Kidney (tissue), 14 donors: ENCODE measurements around the gene PLEKHH1. TPM values are rescaled to one million over a fixed set of nuclear protein-coding genes. Genes with fewer than 3 reads are reported as not detected.

Experiments used
- DNase-seq, 5 donors: peaks; one replicate each; pipeline ENCODE4 v3.0.0-alpha.2; 2013 to 2020
- FAIRE-seq: peaks from 2 replicates; lab custom pipeline; 2012; peaks lifted over from hg19 to GRCh38; lab: Jason Lieb, UNC
- H3K27ac ChIP-seq, 2 donors: one replicate each; pipeline ENCODE4 v1.7.0; 2013; ENCODE audit warnings: low read depth in 2 of 2, low read length in 2 of 2, inconsistent platforms in 1 of 2
- H3K27me3 ChIP-seq: one replicate; pipeline ENCODE4 v1.7.1; 2013; ENCODE audit warnings: low read length, inconsistent platforms; ENCODE audit not compliant: control insufficient read depth, insufficient read depth
- H3K36me3 ChIP-seq, 3 donors: one replicate each; pipeline versions ENCODE4 v1.7.0 to v1.7.1; 2013; ENCODE audit warnings: low read length in 3 of 3, control low read depth in 1 of 3, inconsistent platforms in 1 of 3; ENCODE audit not compliant: insufficient read depth in 3 of 3, control insufficient read depth in 2 of 3
- H3K4me1 ChIP-seq, 3 donors: one replicate each; pipeline versions ENCODE4 v1.7.0 to v1.7.1; 2013; ENCODE audit warnings: low read length in 3 of 3, inconsistent platforms in 1 of 3, low read depth in 1 of 3; ENCODE audit not compliant: control insufficient read depth in 2 of 3, insufficient read depth in 2 of 3
- H3K4me3 ChIP-seq, 3 donors: one replicate each; pipeline versions ENCODE4 v1.7.0 to v1.8.1; 2013; ENCODE audit warnings: low read length in 3 of 3, control low read depth in 1 of 3, inconsistent platforms in 1 of 3
- H3K9ac ChIP-seq, 3 donors: one replicate each; pipeline versions ENCODE4 v1.7.0 to v1.7.1; 2013; ENCODE audit warnings: low read length in 3 of 3, control low read depth in 1 of 3, inconsistent platforms in 1 of 3
- H3K9me3 ChIP-seq, 3 donors: one replicate each; pipeline versions ENCODE4 v1.7.0 to v1.7.1; 2013; ENCODE audit warnings: low read length in 3 of 3, control low read depth in 1 of 3, inconsistent platforms in 1 of 3; ENCODE audit not compliant: control insufficient read depth in 2 of 3, insufficient read depth in 1 of 3
- intact Hi-C: fragments of 100-400 bp; cut with DNase I; formaldehyde crosslinking; loops from one replicate; pipeline ENCODE4 v1.11.1; 2022
- polyA plus RNA-seq: library from polyadenylated mRNA; stranded (reverse); fragments of 350-450 nt; fragmentation: Illumina TruSeq; extraction: RNeasy Lipid Tissue Mini Kit (QIAGEN cat#74804); gene quantifications from one replicate; pipeline ENCODE4 v1.2.3, GENCODE V29; 2014; ENCODE audit warnings: low read depth, low replicate concordance; ENCODE audit not compliant: insufficient read depth
- total RNA-seq: library from RNA; stranded (reverse); fragmentation: NEBNext Ultra II Directional; extraction: Animal tissue kit (Norgen Biotek cat#: 25700); gene quantifications from one replicate; pipeline ENCODE4 v1.2.1, GENCODE V29; 2021
- TF ChIP-seq, protein P1 (sequence below): IDR thresholded peaks from 3 replicates; pipeline ENCODE4 v1.5.1; 2012; ENCODE audit warnings: mild to moderate bottlenecking, moderate library complexity, borderline replicate concordance; ENCODE audit not compliant: insufficient read depth; ENCODE audit errors: extremely low read depth
- donor health status: control.
- donor health status: control.
- donor health status: control.
- donor health status: control.
- donor health status: control.
- donor health status: DM: yes; HTN: yes; CAD: no.
- donor health status: Normal renal cell carcinoma (clear cell type).

PLEKHH1 gene
- total and polyA plus RNA-seq, 2 donors from 2014 or later = 9.1 to 26.2 TPM

DNA sequence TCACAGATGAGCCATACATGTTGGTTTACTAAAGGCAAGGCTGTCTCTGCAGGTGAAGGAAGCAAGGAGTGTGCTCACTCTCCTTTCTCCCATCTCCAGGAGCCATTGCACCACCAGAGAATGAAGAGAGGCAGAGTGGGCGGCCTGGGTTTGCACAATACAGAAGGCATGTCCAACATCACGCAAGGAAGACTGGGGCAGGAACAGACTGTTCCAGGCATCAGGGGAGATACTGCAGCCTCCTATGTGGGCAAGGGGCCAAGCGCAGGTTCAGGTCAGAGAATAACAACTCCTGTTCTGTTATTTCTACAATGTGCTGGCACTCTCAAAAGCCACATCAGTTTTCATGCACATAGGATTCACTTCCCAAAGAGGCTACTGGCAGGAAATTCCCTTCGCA, 42.9 kb upstream of the PLEKHH1 start:
- no peak for FAIRE-seq
- peak in 1 of 5 donors; percentile 7 for DNase-seq
- H3K9ac ChIP-seq = no peak overlapping the region

DNA sequence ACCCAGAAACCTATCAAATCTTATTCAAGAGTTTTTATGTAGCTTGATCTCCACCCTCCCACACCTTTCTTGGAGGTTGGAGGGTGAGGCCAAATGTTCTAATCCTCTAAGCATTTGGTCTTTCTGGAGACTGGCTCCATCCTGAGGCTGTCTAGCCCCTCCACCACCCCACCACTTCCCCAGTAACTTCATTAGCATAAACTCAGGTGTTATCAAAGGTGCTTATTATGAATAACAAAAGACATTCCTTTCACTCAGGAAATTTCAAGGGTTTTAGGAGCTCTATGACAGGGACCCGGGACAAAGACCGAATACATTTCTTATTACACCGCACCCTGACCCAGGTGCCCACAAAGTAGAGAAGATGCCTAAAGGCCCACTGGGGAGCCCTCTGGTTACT, 41.8 kb upstream of the PLEKHH1 start:
- Histone ChIP-seq H3K36me3 (no peaks in the 10 kb centered on the region), H3K27me3 (no peaks in the 10 kb centered on the region), H3K27ac (no peak overlapping the region), H3K9ac (no peak overlapping the region), H3K4me1 (peaks cover 0 to 7% (median 0%) of the 10 kb centered on the region in 3 donors), H3K9me3 (peaks cover 0 to 4% (median 0%) of the 10 kb centered on the region in 3 donors), H3K4me3 (no peak overlapping the region)
- FAIRE-seq (no peak), DNase-seq (peak in 1 of 5 donors; percentile 6)
- TF ChIP-seq, protein P1, sequence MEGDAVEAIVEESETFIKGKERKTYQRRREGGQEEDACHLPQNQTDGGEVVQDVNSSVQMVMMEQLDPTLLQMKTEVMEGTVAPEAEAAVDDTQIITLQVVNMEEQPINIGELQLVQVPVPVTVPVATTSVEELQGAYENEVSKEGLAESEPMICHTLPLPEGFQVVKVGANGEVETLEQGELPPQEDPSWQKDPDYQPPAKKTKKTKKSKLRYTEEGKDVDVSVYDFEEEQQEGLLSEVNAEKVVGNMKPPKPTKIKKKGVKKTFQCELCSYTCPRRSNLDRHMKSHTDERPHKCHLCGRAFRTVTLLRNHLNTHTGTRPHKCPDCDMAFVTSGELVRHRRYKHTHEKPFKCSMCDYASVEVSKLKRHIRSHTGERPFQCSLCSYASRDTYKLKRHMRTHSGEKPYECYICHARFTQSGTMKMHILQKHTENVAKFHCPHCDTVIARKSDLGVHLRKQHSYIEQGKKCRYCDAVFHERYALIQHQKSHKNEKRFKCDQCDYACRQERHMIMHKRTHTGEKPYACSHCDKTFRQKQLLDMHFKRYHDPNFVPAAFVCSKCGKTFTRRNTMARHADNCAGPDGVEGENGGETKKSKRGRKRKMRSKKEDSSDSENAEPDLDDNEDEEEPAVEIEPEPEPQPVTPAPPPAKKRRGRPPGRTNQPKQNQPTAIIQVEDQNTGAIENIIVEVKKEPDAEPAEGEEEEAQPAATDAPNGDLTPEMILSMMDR = no peak
- intact Hi-C loops = no loop called here

More for the DNA sequence above, 42.9 kb upstream of the PLEKHH1 start:
- Histone ChIP-seq H3K36me3 (no peaks in the 10 kb centered on the region), H3K4me3 (no peak overlapping the region), H3K4me1 (peaks cover 0 to 7% (median 0%) of the 10 kb centered on the region in 3 donors), H3K9me3 (peaks cover 0 to 4% (median 0%) of the 10 kb centered on the region in 3 donors), H3K27ac (no peak overlapping the region), H3K27me3 (no peaks in the 10 kb centered on the region)
- TF ChIP-seq, protein P1 = no peak
- intact Hi-C loops = no loop called here

DNA sequence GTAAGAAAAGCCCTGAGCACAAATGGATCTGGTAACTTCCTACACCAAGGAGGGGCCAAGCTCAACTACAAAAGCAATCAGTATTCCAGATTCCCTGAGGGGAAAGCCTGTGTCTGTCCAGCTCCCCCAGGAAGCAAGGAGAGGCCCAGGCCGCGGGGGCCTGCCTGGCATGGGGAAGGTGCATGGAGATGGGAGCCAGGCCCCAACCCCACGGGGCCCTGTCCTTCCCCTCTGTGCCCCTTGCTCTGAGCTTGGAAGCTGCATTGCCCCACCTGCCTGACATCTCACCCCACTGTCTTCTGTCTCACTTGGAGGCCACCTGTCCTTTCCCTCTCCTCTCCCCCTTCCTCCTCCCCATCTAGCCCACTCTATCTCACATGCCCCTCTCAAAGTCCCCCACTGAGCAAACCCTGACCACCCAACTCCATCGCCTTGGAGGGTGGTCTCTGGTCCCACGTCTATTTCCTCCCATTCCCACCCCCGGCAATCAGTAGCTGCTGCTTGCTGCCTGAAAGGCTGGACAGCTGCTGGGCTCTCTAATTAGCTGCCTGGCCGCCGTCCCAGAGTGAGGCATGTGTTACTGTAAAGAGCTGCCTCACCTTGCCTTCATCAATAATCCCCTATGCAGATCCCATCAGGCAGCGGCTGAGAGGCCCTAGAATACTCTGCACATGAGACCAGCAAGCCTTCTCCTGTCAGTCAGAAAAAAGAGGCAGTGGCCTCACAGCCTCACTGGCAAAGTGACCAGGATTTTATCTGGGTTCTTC, 41.2 kb upstream of the PLEKHH1 start:
- intact Hi-C loops = no loop called here
- Histone ChIP-seq H3K4me1 (peaks cover 0 to 7% (median 0%) of the 10 kb centered on the region in 3 donors), H3K4me3 (no peak overlapping the region), H3K27ac (no peak overlapping the region), H3K9ac (no peak overlapping the region), H3K9me3 (peaks cover 0 to 4% (median 0%) of the 10 kb centered on the region in 3 donors), H3K27me3 (no peaks in the 10 kb centered on the region), H3K36me3 (no peaks in the 10 kb centered on the region)
- DNase-seq = peak in 2 of 5 donors; percentile 27 to 55
- TF ChIP-seq, protein P1 = no peak
- FAIRE-seq = no peak
